ENCODE results near the gene TTC7B.

The TTC7B gene

DNA sequence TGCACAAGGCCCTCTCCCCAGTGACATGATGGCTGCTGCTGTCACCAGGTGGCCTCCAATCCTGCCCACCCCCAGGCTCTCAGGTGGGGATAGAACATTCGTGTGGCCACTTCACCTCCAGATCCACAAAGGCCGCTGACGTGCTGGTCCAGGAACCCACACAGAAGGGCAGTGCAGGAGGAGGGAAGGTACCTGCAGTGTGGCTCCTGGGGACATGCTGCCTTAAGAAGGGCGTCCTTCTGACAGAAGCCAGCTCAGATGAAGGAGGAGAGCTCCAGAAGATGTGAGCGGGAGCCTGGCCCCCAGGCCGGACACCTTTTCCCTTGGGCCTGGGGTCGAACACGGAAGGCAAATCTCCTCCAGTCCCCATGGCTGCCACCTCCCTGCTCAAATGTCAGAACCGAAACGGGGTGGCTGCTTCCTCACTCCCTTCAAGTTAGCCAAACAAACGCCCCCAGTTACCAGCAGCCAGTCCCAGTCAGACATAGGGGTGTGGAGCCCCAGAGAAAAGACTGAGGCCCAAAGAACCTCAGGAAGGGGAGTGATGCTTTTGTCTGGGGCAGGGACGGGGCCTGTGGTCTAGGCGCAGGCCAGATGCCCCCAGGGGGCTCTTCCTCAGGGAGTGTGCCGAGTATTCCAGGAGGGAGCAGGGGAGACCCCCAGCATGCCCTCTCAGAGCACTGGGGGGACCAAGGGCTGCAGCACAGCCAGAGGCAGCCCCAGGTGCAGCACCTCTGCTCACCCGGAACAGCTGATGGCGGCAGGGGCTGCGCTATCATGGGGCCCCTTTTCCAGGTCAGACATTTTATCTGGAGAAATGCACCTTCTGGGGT, 263.5 kb downstream of the TTC7B start:
- no peaks in the 10 kb centered on the region for H3K27me3 ChIP-seq (ENCODE audit: insufficient read depth, low read length, poor library complexity)
- H3K4me2 ChIP-seq (ENCODE audit: insufficient read depth, low read length), result no peak overlapping the region
- no peak overlapping the region for H2AFZ ChIP-seq (ENCODE audit: low read depth, low read length)
- no peaks in the 10 kb centered on the region for H3K79me2 ChIP-seq (ENCODE audit: insufficient read depth, low read length)
- no peak overlapping the region for H3K9ac ChIP-seq (ENCODE audit: low read depth, low read length)
- no peaks in the 10 kb centered on the region for H4K20me1 ChIP-seq (ENCODE audit: insufficient read depth, low read length)
- H3K9me3 ChIP-seq (ENCODE audit: insufficient read depth, low read length, severe bottlenecking), result no peaks in the 10 kb centered on the region
- no peaks in the 10 kb centered on the region for H3K4me1 ChIP-seq (ENCODE audit: insufficient read depth, low read length)
- no peaks in the 10 kb centered on the region for H3K36me3 ChIP-seq (ENCODE audit: insufficient read depth, low read length)
- TF ChIP-seq, protein P1, sequence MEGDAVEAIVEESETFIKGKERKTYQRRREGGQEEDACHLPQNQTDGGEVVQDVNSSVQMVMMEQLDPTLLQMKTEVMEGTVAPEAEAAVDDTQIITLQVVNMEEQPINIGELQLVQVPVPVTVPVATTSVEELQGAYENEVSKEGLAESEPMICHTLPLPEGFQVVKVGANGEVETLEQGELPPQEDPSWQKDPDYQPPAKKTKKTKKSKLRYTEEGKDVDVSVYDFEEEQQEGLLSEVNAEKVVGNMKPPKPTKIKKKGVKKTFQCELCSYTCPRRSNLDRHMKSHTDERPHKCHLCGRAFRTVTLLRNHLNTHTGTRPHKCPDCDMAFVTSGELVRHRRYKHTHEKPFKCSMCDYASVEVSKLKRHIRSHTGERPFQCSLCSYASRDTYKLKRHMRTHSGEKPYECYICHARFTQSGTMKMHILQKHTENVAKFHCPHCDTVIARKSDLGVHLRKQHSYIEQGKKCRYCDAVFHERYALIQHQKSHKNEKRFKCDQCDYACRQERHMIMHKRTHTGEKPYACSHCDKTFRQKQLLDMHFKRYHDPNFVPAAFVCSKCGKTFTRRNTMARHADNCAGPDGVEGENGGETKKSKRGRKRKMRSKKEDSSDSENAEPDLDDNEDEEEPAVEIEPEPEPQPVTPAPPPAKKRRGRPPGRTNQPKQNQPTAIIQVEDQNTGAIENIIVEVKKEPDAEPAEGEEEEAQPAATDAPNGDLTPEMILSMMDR (IDR thresholded peaks at IDR 0.05; ENCODE audit: borderline replicate concordance, extremely low read depth, low read length, poor library complexity, severe bottlenecking), result no peak
- TF ChIP-seq EZH2 (IDR thresholded peaks at IDR 0.05; ENCODE audit: borderline replicate concordance, low read depth, low read length, severe bottlenecking), result no peak
- ATAC-seq (ENCODE audit: insufficient read depth, low read depth) (no peak), DNase-seq (no peak)
- no peak overlapping the region for H3K4me3 ChIP-seq (ENCODE audit: low read depth in 1 of 2, low read length in 2 of 2)
- no peak overlapping the region for H3K27ac ChIP-seq (ENCODE audit: low read length)

GRCh38 chr14:90551733-90552464, 264.3 kb downstream of the TTC7B start:
- Histone ChIP-seq H3K27ac (ENCODE audit: low read length) (no peak overlapping the region), H3K36me3 (ENCODE audit: insufficient read depth, low read length) (no peaks in the 10 kb centered on the region), H3K9me3 (ENCODE audit: insufficient read depth, low read length, severe bottlenecking) (no peaks in the 10 kb centered on the region), H2AFZ (ENCODE audit: low read depth, low read length) (no peak overlapping the region), H3K79me2 (ENCODE audit: insufficient read depth, low read length) (no peaks in the 10 kb centered on the region), H3K27me3 (ENCODE audit: insufficient read depth, low read length, poor library complexity) (no peaks in the 10 kb centered on the region), H3K4me3 (ENCODE audit: low read depth in 1 of 2, low read length in 2 of 2) (no peak overlapping the region), H3K4me2 (ENCODE audit: insufficient read depth, low read length) (no peak overlapping the region), H3K4me1 (ENCODE audit: insufficient read depth, low read length) (no peaks in the 10 kb centered on the region), H3K9ac (ENCODE audit: low read depth, low read length) (no peak overlapping the region), H4K20me1 (ENCODE audit: insufficient read depth, low read length) (no peaks in the 10 kb centered on the region)
- DNase-seq (no peak), ATAC-seq (ENCODE audit: insufficient read depth, low read depth) (no peak)
- TF ChIP-seq, protein P1 (IDR thresholded peaks at IDR 0.05; ENCODE audit: borderline replicate concordance, extremely low read depth, low read length, poor library complexity, severe bottlenecking), result no peak
- TF ChIP-seq EZH2 (IDR thresholded peaks at IDR 0.05; ENCODE audit: borderline replicate concordance, low read depth, low read length, severe bottlenecking), result no peak

GRCh38 chr14:90551070-90551704, 265.0 kb downstream of the TTC7B start:
- no peaks in the 10 kb centered on the region for H3K79me2 ChIP-seq (ENCODE audit: insufficient read depth, low read length)
- no peak overlapping the region for H2AFZ ChIP-seq (ENCODE audit: low read depth, low read length)
- no peak overlapping the region for H3K9ac ChIP-seq (ENCODE audit: low read depth, low read length)
- no peak for DNase-seq
- no peaks in the 10 kb centered on the region; the same call in 1 of the 2 replicates for H4K20me1 ChIP-seq (ENCODE audit: insufficient read depth, low read length)
- TF ChIP-seq, protein P1 (IDR thresholded peaks at IDR 0.05; ENCODE audit: borderline replicate concordance, extremely low read depth, low read length, poor library complexity, severe bottlenecking), result no peak
- TF ChIP-seq EZH2 (IDR thresholded peaks at IDR 0.05; ENCODE audit: borderline replicate concordance, low read depth, low read length, severe bottlenecking), result no peak
- ATAC-seq (ENCODE audit: insufficient read depth, low read depth), result no peak
- no peaks in the 10 kb centered on the region for H3K27me3 ChIP-seq (ENCODE audit: insufficient read depth, low read length, poor library complexity)
- H3K27ac ChIP-seq (ENCODE audit: low read length), result no peak overlapping the region
- H3K4me2 ChIP-seq (ENCODE audit: insufficient read depth, low read length), result no peak overlapping the region
- H3K36me3 ChIP-seq (ENCODE audit: insufficient read depth, low read length), result no peaks in the 10 kb centered on the region
- no peaks in the 10 kb centered on the region for H3K4me1 ChIP-seq (ENCODE audit: insufficient read depth, low read length)
- H3K4me3 ChIP-seq (ENCODE audit: low read depth in 1 of 2, low read length in 2 of 2), result no peak overlapping the region
- H3K9me3 ChIP-seq (ENCODE audit: insufficient read depth, low read length, severe bottlenecking), result no peaks in the 10 kb centered on the region
